ENCODE measurements around the gene DIPK2A.

The DIPK2A gene

GRCh38 chr3:143974271-143975238, 2.9 kb downstream of the DIPK2A start:
- DNase-seq (ENCODE audit: low read depth): no peak

GRCh38 chr3:143975554-143976152, 4.0 kb downstream of the DIPK2A start:
- DNase-seq (ENCODE audit: low read depth): no peak

DNA sequence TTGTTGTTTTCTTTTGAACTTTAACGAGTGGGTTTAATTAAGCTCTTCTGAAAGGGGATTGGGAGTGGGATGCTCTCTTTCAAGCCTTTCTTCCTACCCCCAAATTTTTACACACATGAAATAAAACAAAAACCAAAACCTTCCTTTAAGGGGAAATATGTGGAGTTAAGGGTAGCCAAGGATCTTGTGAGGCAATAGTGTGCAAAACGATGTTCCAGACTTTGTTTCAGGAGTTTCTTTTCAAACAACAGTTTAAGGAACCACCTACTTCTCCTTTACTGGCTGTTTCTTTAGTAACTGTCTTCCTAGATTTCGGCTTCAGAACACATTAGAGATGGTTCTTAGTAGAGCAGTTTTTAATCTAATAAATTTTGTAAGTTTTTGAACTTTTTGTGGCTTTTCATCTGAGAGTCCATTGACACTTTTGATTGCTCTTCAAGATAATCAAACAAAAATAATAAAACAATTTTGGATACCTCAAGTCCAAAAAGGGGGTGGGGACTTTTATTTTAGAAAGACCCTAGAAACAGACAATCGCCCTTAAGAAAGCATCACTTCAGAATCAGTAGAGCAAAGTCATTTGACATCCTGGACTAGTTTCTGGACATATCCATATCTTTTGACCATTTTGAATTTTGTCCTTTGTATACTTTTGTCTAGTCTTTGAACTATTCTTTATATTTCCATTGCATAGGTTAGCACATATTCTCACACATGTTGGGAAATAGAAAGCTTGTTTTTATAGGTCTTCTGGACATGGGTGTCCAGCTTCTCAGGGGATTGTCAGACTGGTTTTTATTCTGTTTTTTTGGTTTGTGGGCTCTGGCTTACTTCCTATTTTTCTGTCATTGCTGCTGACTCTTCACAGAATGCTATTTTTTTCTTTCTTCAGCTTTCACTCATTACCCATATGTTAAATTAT, 6.0 kb downstream of the DIPK2A start:
- no peak for DNase-seq (ENCODE audit: low read depth)

GRCh38 chr3:143978263-143978631, 6.6 kb downstream of the DIPK2A start:
- DNase-seq (ENCODE audit: low read depth): no peak

DNA sequence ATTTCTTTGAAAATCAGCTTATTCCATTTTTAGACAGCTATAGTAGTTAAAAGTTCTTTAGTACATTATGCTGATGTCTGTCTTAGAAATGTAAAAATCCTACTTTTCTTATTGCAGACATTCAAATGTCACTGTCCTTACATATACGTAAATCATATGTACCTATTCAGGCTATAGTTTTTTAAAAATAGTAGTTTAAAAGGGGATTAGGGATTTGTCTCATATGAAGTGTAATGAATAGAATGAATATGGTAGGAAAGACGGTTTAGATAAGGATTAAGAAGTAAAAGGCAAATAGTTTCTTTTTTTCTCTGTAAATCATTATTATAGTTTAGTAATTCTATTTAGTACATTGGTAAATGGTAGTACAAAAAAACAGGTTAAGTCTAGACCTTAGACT, 7.4 kb downstream of the DIPK2A start:
- no peak for DNase-seq (ENCODE audit: low read depth)

GRCh38 chr3:143979813-143980212, 8.2 kb downstream of the DIPK2A start:
- no peak for DNase-seq (ENCODE audit: low read depth)

DNA sequence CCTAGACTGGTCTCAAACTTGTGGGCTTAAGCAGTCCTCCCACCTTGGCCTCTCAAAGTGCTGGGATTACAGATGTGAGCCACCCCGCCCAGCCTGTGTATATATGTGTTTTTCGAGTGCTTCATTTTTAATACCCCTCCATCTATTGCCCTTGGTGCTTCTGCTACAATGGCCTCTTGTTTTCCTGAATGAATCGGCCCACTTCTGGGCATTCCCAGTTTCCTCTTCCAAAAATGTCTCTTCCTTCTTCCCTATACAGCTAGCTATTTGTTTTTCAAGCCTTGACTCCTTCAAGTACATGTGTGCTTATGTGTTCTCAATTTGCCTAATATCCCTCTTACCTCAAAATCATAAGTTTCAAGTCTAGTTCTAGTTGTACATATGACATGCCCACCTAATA, 16.7 kb downstream of the DIPK2A start:
- DNase-seq (ENCODE audit: low read depth): no peak

GRCh38 chr3:143989461-143989860, 17.8 kb downstream of the DIPK2A start:
- DNase-seq (ENCODE audit: low read depth): no peak

DNA sequence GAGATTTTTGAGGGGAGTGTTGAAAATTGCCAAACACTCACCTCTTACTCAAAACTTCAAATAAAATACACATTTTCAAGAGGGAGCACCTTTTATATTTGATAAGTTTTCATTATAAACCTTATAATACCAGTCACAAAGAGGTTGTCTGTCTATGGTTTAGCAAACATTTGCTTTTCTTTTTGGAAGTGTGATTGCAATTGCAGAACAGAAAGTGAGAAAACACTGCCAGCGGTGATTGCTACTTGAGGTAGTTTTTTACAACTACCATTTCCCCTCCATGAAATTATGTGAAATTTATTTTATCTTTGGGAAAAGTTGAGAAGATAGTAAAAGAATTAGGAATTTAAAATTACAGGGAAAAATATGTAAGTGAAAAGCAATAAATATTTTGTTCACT, 20.1 kb downstream of the DIPK2A start:
- no peak for DNase-seq (ENCODE audit: low read depth)

DNA sequence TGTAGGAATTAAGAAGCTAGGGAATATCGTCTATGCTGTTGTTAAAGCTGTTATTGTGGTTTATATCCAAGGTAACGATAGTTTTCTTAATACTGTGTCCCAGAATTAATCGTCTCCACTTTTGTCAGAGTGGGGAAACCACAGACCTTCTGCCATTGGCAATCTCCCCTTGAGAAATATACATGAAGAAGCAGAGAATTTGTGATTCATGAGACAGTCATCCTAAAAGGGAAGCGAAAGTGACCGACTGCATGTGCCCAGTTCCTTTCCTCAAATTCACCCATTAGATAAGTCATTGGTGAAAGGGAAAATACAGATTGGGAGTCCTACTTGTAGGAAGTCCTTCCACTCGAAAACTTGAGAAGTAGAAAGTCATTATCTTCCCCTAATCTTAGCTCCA, 26.6 kb downstream of the DIPK2A start:
- DNase-seq (ENCODE audit: low read depth): no peak

DNA sequence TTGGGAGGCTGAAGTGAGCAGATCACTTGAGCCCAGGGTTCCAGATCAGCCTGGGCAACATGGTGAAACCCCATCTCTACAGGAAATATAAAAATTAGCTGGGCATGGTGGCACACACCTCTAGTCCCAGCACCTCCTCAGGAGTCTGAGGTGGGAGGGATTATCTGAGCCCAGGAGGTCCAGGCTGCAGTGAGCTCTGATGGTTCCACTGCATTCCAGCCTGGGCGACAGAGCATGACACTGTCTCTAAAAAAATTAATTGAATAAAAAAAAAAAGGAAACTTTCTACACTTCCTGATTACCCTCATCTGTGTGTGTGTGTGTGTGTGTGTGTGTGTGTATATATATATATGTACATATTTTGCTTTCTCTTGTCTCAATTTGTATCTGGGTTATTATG, 31.4 kb downstream of the DIPK2A start:
- no peak for DNase-seq (ENCODE audit: low read depth)

GRCh38 chr3:144010371-144010770, 38.7 kb downstream of the DIPK2A start:
- DNase-seq (ENCODE audit: low read depth): no peak

DNA sequence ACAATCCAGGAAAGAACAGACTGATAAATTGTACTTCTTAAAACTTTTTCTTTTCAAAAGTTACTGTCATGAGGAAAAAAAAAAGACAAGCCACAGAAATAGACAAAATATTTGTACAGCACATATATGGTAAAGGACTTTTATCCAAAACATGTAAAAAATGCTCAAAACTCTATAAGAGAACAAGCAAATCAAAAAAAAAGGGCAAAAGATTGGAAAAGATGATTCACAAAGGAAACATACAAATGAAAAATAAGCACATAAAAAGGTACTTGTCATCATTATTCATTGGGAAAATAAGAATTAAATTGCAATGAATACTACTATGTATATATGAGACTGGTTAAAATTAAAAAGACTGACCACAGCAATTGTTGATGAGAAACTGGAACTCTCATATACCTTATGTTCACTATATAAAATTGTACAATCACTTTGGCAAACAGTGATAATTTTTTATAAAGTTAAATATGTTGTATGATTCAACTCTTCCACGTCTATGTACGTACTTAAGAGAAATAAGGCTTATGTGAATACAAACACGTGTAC, 39.7 kb downstream of the DIPK2A start:
- no peak for DNase-seq (ENCODE audit: low read depth)

GRCh38 chr3:144015133-144015532, 43.5 kb downstream of the DIPK2A start:
- no peak for DNase-seq (ENCODE audit: low read depth)

GRCh38 chr3:144018776-144019175, 47.2 kb downstream of the DIPK2A start:
- DNase-seq (ENCODE audit: low read depth): no peak
